HT-29 (cell line): ENCODE results near the gene RAB39A. TPM values are rescaled to one million over a fixed set of nuclear protein-coding genes. Genes with fewer than 3 reads are reported as not detected.

Experiments used
- total RNA-seq: library from RNA; depleted of rRNA; stranded (reverse); fragments of >200 nt; shearing (Covaris generic); gene quantifications from 2 replicates; pipeline ENCODE4 v1.2.3, GENCODE V29; 2014; rRNA removed

The RAB39A gene
- total RNA-seq, 1 experiment from 2014 or later = not detected

Other genes with a start within 250 kb of the RAB39A start
- gene SLN, start 216.4 kb upstream of the RAB39A start, total RNA-seq = not detected in 2 replicates
- 74.5 and 74.8 TPM in 2 replicates for gene SLC35F2, start 69.7 kb upstream of the RAB39A start, total RNA-seq
- 26.9 and 36.6 TPM in 2 replicates for gene CUL5, start 80.5 kb downstream of the RAB39A start, total RNA-seq
- 28.3 and 36.7 TPM in 2 replicates for gene ACAT1, start 193.1 kb downstream of the RAB39A start, total RNA-seq